ENCODE results near the gene ZFYVE1.

- TF ChIP-seq, protein P1, sequence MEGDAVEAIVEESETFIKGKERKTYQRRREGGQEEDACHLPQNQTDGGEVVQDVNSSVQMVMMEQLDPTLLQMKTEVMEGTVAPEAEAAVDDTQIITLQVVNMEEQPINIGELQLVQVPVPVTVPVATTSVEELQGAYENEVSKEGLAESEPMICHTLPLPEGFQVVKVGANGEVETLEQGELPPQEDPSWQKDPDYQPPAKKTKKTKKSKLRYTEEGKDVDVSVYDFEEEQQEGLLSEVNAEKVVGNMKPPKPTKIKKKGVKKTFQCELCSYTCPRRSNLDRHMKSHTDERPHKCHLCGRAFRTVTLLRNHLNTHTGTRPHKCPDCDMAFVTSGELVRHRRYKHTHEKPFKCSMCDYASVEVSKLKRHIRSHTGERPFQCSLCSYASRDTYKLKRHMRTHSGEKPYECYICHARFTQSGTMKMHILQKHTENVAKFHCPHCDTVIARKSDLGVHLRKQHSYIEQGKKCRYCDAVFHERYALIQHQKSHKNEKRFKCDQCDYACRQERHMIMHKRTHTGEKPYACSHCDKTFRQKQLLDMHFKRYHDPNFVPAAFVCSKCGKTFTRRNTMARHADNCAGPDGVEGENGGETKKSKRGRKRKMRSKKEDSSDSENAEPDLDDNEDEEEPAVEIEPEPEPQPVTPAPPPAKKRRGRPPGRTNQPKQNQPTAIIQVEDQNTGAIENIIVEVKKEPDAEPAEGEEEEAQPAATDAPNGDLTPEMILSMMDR (conservative IDR thresholded peaks at IDR 0.05; ENCODE audit: low read depth in 2 of 2), result no peak
- TF ChIP-seq EZH2phosphoT487 (IDR thresholded peaks at IDR 0.05; ENCODE audit: unreplicated experiment), result no peak
- no peak for TF ChIP-seq POLR2AphosphoS5 (IDR thresholded peaks at IDR 0.05; ENCODE audit: low read depth)
- TF ChIP-seq, protein P2, sequence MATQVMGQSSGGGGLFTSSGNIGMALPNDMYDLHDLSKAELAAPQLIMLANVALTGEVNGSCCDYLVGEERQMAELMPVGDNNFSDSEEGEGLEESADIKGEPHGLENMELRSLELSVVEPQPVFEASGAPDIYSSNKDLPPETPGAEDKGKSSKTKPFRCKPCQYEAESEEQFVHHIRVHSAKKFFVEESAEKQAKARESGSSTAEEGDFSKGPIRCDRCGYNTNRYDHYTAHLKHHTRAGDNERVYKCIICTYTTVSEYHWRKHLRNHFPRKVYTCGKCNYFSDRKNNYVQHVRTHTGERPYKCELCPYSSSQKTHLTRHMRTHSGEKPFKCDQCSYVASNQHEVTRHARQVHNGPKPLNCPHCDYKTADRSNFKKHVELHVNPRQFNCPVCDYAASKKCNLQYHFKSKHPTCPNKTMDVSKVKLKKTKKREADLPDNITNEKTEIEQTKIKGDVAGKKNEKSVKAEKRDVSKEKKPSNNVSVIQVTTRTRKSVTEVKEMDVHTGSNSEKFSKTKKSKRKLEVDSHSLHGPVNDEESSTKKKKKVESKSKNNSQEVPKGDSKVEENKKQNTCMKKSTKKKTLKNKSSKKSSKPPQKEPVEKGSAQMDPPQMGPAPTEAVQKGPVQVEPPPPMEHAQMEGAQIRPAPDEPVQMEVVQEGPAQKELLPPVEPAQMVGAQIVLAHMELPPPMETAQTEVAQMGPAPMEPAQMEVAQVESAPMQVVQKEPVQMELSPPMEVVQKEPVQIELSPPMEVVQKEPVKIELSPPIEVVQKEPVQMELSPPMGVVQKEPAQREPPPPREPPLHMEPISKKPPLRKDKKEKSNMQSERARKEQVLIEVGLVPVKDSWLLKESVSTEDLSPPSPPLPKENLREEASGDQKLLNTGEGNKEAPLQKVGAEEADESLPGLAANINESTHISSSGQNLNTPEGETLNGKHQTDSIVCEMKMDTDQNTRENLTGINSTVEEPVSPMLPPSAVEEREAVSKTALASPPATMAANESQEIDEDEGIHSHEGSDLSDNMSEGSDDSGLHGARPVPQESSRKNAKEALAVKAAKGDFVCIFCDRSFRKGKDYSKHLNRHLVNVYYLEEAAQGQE (IDR thresholded peaks at IDR 0.05; ENCODE audit: unreplicated experiment), result no peak
- TF ChIP-seq CREB1 (CRISPR knock-in tag; IDR thresholded peaks at IDR 0.05; ENCODE audit: low read depth), result no peak
- TF ChIP-seq JUNB (IDR thresholded peaks at IDR 0.05; ENCODE audit: unreplicated experiment), result no peak
- TF ChIP-seq EZH2 (IDR thresholded peaks at IDR 0.05; ENCODE audit: low read depth, unreplicated experiment), result no peak
- TF ChIP-seq ZNF331 (CRISPR knock-in tag; IDR thresholded peaks at IDR 0.05; ENCODE audit: low read depth), result no peak
- no peak for TF ChIP-seq STAT1 (IDR thresholded peaks at IDR 0.05; ENCODE audit: unreplicated experiment)
- no peak for TF ChIP-seq NANOG (IDR thresholded peaks at IDR 0.05; ENCODE audit: borderline replicate concordance)
Measured at GRCh38 chr14:72941286-72941985, 85.5 kb downstream of the ZFYVE1 start.

All from GM23338 (cell line).